ENCODE measurements around the gene DDX59.

Gene DDX59

GRCh38 chr1:200669314-200670241 lies at the start of gene DDX59:
DDX59 (minus strand) TSS chr1:200669907; CDS start chr1:200666740, 3,167 bp downstream.
- peak; percentile 89 for DNase-seq

- no peak for DNase-seq
Measured at GRCh38 chr1:200714504-200715187, 44.9 kb upstream of the DDX59 start.

- DNase-seq = no peak
Measured at GRCh38 chr1:200710166-200710565, 40.5 kb upstream of the DDX59 start.

GRCh38 chr1:200708769-200709168 lies 39.1 kb upstream of the DDX59 start:
- DNase-seq = no peak

GRCh38 chr1:200708161-200708560 lies 38.5 kb upstream of the DDX59 start:
- DNase-seq = no peak

- DNase-seq = no peak
Measured at GRCh38 chr1:200707116-200707515, 37.4 kb upstream of the DDX59 start.

GRCh38 chr1:200706111-200706814 lies 36.6 kb upstream of the DDX59 start:
- no peak for DNase-seq

- DNase-seq = no peak
Measured at GRCh38 chr1:200704986-200705500, 35.3 kb upstream of the DDX59 start.

- no peak for DNase-seq
Measured at GRCh38 chr1:200699871-200700270, 30.2 kb upstream of the DDX59 start.

GRCh38 chr1:200694738-200695137 lies 25.0 kb upstream of the DDX59 start:
- no peak for DNase-seq

GRCh38 chr1:200693327-200693726 lies 23.6 kb upstream of the DDX59 start:
- no peak for DNase-seq

- DNase-seq = no peak
Measured at GRCh38 chr1:200692316-200692715, 22.6 kb upstream of the DDX59 start.

- no peak for DNase-seq
Measured at GRCh38 chr1:200686620-200687019, 16.9 kb upstream of the DDX59 start.

- no peak for DNase-seq
Measured at GRCh38 chr1:200684015-200684414, 14.3 kb upstream of the DDX59 start.

GRCh38 chr1:200683298-200683697 lies 13.6 kb upstream of the DDX59 start:
- no peak for DNase-seq

- DNase-seq = no peak
Measured at GRCh38 chr1:200681231-200681630, 11.5 kb upstream of the DDX59 start.

GRCh38 chr1:200676829-200677228 lies 7.1 kb upstream of the DDX59 start:
- no peak for DNase-seq

GRCh38 chr1:200675588-200675852 lies 5.8 kb upstream of the DDX59 start:
- no peak for DNase-seq

- DNase-seq = no peak
Measured at GRCh38 chr1:200674838-200675587, 5.3 kb upstream of the DDX59 start.

- no peak for DNase-seq
Measured at GRCh38 chr1:200673952-200674823, 4.5 kb upstream of the DDX59 start.

- DNase-seq = no peak
Measured at GRCh38 chr1:200671235-200671786, 1.6 kb upstream of the DDX59 start.
